Left forelimb (tissue), 1 donor: Measurements from ENCODE around the gene NFIX.
"Not testable (repeated sequence)": the region's sequence is repeated elsewhere in the genome, so short reads cannot be mapped to it uniquely, and the experiment has no call there.

Source experiments
- DNase-seq: peaks from one replicate; pipeline ENCODE4 v3.0.0-alpha.2; 2018; ENCODE audit warnings: low spot score

Gene NFIX

DNA sequence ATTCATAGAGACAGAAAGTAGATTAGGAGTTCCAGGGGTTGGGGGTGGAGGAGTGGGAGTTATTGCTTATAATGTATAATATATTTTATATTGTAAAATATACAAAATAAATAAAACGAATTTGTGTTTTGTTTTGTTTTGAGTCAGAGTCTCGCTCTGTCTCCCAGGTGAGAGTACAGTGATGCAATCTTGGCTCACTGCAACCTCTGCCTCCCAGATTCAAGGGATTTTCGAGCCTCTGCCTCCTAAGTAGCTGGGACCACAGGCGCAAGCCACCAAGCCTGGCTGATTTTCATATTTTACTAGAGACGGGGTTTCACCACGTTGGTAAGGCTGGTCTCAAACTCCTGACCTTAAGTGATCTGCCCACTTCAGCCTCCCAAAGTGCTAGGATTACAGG lies 35.8 kb upstream of the NFIX start:
- DNase-seq = no peak

DNA sequence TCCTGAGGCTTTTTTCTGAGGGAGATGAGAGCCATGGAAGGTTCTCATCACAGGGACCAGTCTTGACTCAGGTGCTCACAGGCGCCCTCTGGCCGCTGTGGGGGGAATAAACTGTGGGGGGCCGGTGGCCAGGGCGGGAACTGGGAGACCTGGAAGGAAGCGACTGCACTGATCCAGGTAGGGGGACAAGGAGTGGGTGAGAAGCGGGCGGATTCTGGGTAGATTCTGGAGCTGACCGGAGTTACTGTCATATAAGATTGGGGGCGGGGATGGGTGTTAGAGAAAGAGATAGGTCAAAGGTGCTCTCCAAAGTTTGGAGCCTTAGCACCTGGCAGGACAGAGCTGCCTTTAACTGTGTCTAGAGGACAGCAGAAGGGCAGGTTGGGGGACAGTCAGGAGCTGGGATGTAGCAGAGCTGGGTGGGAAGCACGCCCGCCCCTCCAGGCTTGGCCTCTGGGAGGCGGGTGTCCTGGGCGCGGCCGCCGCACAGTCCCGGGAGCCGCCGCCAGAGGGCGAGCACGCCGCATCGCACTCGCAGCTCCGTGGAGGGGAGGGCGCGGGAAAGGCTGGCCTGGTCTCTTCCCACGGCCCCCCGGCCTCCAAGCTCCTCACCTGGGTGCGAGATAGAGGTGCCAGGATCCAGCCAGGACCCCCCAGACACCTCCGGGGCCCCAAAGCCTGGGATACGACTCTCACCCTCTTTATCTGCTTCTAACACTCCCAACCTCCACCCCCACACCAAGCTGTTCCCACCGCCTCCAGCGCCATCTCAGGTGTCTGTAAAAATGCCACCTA lies 30.1 kb upstream of the NFIX start:
- peak; percentile 89 for DNase-seq

GRCh38 chr19:12965812-12966135 lies 29.5 kb upstream of the NFIX start:
- DNase-seq = no peak

GRCh38 chr19:12967907-12968306 lies 27.4 kb upstream of the NFIX start:
- DNase-seq = no peak

GRCh38 chr19:12969292-12969988 lies 25.8 kb upstream of the NFIX start, which contains the start of gene DAND5:
Gene DAND5 (plus strand): TSS chr19:12969576. CDS start chr19:12969661, 85 bp downstream.
- no peak for DNase-seq

DNA sequence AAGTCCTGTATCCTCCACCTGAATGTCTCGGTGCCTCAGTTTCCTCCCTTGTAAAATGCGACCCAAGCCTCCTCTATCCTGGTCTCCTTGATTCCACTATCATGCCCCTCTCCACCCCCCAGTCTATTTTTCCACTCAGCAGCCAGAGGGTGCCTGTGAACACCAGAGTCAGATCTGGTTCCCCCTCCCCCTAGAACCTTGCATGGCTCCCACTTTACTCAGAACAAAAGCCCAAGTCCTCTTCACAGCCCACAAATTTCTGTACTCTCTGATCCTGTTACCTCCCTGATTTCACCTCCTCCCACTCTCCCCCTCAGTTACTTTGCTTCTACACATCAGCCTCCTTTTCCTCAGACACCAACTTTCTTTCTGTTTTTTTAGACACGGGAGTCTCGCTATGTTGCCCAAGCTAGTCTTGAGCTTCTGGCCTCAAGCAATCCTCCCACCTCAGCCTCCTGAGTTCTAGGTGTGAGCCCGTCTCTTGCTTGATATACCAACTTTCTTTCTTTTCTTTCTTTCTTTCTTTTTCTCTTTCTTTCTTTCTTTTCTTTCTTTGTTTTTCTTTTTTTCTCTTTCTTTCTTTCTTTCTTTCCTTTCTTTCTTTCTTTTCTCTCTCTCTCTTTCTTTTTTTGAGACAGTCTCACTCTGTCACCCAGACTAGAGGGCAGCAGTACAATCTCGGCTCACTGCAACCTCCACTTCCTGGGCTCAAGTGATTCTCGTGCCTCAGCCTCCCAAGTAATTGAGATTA lies 25.0 kb upstream of the NFIX start:
- DNase-seq = no peak

- DNase-seq = no peak
Measured at GRCh38 chr19:12973236-12973635, 22.0 kb upstream of the NFIX start.

DNA sequence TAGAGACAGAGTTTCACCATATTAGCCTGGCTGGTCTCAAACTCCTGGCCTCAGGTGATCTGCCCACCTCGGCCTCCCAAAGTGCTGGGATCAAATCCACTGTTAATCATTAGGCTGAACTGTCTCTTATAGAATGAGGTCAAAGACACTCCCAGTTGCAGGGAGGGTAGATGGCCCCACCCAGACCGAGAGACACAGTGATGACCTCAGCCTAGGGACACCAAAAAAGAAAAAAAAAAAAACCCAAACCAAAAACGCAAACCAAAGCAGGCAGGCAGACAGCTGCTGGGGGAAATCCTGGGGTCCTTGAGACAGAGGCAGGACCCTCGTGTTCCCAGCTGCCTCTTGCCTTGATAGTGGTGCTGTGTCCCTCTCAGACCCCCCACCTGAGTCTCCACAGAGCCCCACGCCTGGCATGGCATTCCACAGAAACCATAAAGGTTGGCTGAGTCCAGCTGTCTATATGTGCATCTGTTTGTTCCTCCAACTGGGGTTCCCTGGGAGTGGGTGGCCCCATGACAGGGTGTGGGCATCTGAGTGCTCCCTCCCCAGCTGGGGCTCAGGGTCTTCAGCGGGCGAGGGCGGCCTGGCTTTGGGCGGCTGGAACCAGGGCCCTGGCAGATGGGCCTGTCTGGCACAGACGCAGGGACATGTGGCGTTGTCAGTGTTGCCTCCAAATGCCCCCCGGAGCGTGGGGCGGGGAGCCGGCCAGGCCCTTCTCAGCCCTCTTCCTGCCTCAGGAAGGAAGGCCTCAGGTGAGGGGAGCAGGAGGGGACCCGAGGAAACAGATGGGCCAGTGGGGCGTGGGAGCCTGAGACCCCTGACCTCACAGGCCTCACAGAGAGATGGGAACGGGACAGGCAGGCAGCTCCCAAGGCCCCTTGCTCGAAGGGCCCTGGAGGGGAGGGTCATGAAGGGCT lies 20.7 kb upstream of the NFIX start:
- DNase-seq = no peak

DNA sequence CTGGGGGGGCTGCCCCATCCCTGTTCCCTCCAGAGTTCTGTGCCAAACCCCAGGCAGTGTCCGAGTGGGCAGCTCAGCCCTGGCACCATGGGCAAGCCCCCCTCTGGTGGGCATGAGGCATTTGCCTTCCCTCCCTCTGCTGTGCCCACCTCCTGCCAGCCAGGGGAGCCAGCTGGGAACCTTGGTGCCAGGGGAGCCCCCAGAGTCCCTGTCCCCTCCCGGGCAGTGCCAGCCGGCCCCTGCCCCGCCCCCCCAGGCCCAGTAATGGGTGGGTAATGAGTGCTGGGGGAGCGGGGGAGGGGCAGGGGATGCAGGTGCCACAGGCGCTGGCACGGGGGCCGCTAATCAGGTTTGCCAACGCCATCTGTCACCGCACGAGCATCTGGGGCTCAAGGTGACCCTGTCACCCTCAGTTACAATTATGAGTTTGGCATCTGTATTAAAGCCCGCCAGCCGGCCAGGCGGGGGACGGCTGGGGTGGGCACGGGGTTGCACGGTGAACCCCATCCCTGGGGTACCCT lies 20.0 kb upstream of the NFIX start:
- DNase-seq = no peak

DNA sequence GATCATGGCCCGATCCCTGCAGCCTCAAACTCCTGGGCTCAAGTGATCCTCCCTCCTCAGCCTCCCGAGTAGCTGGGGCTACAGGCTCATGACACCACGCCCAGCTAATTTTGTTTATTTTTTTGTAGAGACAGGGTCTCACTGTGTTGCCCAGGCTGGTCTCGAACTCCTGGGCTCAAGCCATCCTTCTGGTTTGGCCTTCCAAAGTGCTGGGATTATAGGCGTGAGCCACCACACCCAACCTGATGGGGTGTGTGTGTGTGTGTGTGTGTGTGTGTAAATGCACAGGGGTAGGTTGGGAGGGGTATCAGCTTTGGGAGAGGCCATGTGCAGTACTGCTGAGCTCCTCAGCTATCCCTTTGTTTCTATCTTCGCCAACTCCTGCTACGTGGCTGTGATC lies 19.2 kb upstream of the NFIX start:
- not testable (repeated sequence) for DNase-seq

DNA sequence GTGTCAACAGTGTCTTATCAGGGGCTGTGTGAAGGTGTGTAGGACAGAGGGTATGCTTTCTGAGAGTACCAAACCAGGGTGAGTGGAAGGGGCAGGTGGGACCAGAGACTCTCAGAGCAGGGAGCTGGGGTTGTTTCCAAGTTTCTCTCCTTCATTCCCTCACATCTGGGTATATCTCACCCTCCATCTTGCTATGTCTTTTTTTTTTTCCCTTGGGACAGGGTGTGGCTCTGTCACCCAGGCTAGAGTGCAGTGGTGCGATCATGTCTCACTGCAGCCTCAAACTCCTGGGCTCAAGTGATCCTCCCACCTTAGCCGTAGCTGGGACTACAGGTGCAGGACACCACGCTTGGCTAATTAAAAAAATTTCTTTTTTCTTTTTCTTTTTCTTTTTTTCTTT lies 15.3 kb upstream of the NFIX start:
- no peak for DNase-seq

- DNase-seq = no peak
Measured at GRCh38 chr19:12982648-12983047, 12.6 kb upstream of the NFIX start.

DNA sequence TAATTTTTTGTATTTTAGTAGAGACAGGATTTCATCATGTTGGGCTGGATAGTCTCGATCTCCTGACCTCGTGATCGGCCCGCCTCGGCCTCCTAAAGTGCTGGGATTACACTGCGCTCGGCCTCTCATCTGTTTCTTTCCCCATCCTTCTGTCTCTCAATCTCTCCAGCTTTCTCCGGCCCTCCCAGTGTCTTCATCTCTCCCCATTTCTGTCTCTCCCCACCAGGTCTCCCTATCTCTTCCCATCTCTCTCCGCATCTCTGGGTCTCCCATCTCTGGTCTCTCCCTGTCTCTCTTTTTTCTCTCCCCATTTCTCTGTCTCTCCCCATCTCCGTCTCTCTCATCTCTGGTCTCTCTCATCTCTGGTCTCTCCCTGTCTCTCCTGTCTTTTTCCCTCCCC lies 12.2 kb upstream of the NFIX start:
- no peak for DNase-seq

GRCh38 chr19:12983542-12984142 lies 11.6 kb upstream of the NFIX start:
- DNase-seq = peak; percentile 87

- no peak for DNase-seq
Measured at GRCh38 chr19:12984143-12984627, 11.1 kb upstream of the NFIX start.

DNA sequence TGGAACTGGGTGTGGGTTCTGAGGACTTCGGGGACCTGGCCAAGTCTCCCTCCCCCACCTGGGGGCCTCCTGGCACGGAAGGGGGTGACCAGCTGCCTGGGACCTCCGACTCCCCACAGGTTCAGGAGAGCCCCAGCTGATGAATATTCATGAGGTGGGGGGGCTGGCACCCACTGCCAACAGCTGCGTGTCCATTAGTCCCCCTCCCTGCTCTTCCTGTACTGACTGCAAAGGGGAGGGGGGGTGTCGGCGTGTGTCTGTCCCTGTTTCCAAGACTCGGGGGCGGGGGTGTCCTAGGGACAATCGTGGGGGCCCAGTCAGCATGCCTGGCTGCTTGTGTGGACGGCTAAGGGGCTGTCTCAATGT lies 10.6 kb upstream of the NFIX start:
- no peak for DNase-seq

- DNase-seq = no peak
Measured at GRCh38 chr19:12985049-12985776, 10.1 kb upstream of the NFIX start.

DNA sequence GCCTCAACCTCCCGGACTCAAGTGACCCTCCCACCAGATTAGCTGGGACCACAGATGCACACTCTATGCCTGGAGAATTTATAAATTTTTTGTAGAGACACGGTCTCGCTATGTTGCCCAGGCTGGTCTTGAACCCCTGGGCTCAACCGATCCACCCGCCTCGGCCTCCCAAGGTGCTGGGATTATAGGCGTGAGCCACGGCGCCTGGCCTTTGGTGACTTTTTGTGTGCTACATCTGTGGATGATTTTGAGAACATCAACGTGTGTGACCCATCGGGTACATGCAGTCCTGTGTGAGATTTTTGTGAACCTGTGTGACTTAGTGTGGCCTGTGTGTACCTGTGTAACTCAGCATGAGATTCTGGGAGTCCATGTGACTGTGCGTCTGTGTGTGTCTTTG lies 8.5 kb upstream of the NFIX start:
- DNase-seq = no peak

DNA sequence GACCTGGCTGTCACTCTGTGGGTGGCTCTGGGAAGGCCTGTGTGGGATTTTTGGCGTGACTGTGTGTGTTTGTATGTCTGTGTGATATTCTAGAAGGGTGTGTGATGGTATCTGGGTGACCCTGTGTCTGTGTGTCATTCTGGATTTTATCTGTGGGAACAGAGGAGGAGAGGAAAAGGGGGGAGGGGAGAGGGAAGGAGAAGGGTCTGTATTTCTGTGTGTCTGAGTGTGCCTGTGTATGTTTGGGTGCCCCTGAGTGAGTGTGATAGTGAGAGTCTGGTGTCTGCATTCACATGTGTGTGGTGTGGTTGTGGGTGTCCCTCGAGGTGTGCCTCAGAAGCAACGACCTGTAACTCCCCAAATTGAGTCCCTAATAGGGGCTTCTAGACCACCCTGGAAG lies 8.1 kb upstream of the NFIX start:
- no peak for DNase-seq

- DNase-seq = no peak
Measured at GRCh38 chr19:12987781-12988180, 7.5 kb upstream of the NFIX start.
